Common myeloid progenitor, CD34-positive (primary cell): Measurements from ENCODE around the gene TRPV6.

Source experiments
- CTCF ChIA-PET: fragments of 350-600 bp; sonication (Branson Sonifier 250); formaldehyde crosslinking; loops from one replicate; lab custom pipeline; 2021; ENCODE audit warnings: antibody characterized with exemption; lab: Charles Lee
- POLR2A ChIA-PET: fragments of 350-600 bp; sonication (Branson Sonifier 250); formaldehyde crosslinking; loops from one replicate; lab custom pipeline; 2021; ENCODE audit warnings: antibody characterized with exemption; lab: Charles Lee
- DNase-seq, 3 donors: peaks; one replicate each; pipeline versions ENCODE4 v3.0.0 to v3.0.0-alpha.2; 2013
- H3K27ac ChIP-seq, 2 experiments: 1 replicate in 1 of 2; 2 replicates in 1 of 2; pipeline ENCODE4 v1.7.0; 2013; ENCODE audit warnings: inconsistent platforms in 2 of 2, low read length in 2 of 2, mild to moderate bottlenecking in 2 of 2, low read depth in 1 of 2, moderate library complexity in 1 of 2; ENCODE audit not compliant: severe bottlenecking in 2 of 2, insufficient read depth in 1 of 2, poor library complexity in 1 of 2
- H3K27me3 ChIP-seq, 5 experiments: replicated peaks in 2 of 5; 1 replicate in 3 of 5; 2 replicates in 2 of 5; pipeline versions ENCODE4 v1.6.1 to v1.7.0; 2013; ENCODE audit warnings: low read length in 4 of 5, mild to moderate bottlenecking in 2 of 5, moderate library complexity in 2 of 5, inconsistent platforms in 1 of 5; ENCODE audit not compliant: insufficient read depth in 5 of 5, control insufficient read depth in 4 of 5
- H3K36me3 ChIP-seq, 4 experiments: 1 replicate in 2 of 4; 2 replicates in 2 of 4; pipeline versions ENCODE4 v1.6.1 to v1.7.0; 2013; ENCODE audit warnings: low read length in 3 of 4, control low read depth in 1 of 4, mild to moderate bottlenecking in 1 of 4; ENCODE audit not compliant: control insufficient read depth in 4 of 4, insufficient read depth in 4 of 4
- H3K4me1 ChIP-seq, 4 experiments: 1 replicate in 3 of 4; 2 replicates in 1 of 4; pipeline versions ENCODE4 v1.6.1 to v1.7.1; 2013; ENCODE audit warnings: low read length in 3 of 4, mild to moderate bottlenecking in 3 of 4, control low read depth in 1 of 4, inconsistent platforms in 1 of 4, moderate library complexity in 1 of 4; ENCODE audit not compliant: control insufficient read depth in 4 of 4, insufficient read depth in 4 of 4; ENCODE audit errors: control extremely low read depth in 1 of 4
- H3K4me3 ChIP-seq, 7 experiments: 1 replicate in 4 of 7; 2 replicates in 3 of 7; pipeline versions ENCODE4 v1.5.1 to v1.7.0; 2013; ENCODE audit warnings: mild to moderate bottlenecking in 7 of 7, low read length in 6 of 7, moderate library complexity in 6 of 7, inconsistent platforms in 2 of 7, low read depth in 2 of 7, control low read depth in 1 of 7; ENCODE audit not compliant: insufficient read depth in 4 of 7, control insufficient read depth in 1 of 7; ENCODE audit errors: extremely low read depth in 1 of 7
- H3K9me3 ChIP-seq, 5 experiments: 1 replicate in 4 of 5; 2 replicates in 1 of 5; pipeline versions ENCODE4 v1.6.1 to v1.7.1; 2013; ENCODE audit warnings: low read length in 4 of 5, mild to moderate bottlenecking in 2 of 5, inconsistent platforms in 1 of 5, low read depth in 1 of 5, moderate library complexity in 1 of 5; ENCODE audit not compliant: control insufficient read depth in 4 of 5, insufficient read depth in 2 of 5; ENCODE audit errors: control extremely low read depth in 1 of 5
- WGBS: methylation state at CpG from one replicate; pipeline ENCODE4 v1.1.5; 2013; ENCODE audit not compliant: insufficient coverage; 5-methylcytosine and 5-hydroxymethylcytosine counted together

TRPV6 gene

DNA sequence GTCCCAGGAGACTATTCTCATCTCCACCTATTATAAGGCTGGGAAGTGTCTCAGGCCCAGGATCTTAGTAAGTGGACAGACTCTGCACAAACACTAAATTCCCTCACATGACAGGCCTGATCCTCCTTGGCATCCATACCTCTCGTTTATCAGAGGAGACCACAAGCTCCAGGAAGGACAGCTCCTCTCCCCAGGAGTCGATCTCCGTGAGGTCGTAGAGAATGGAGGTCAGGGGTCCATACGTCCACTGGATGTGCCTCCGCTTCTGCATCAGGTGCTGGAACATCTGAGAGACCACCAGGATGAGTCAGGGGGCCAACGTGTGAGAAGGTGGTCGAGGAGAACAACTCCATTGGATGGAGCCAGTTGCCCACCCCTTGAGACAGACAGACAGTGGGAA lies 42.4 kb upstream of the TRPV6 start:
- Histone ChIP-seq H3K36me3 (no peaks in the 10 kb centered on the region), H3K27ac (no peak overlapping the region), H3K4me1 (peaks cover 0 to 8% (median 4%) of the 10 kb centered on the region in 4 experiments), H3K4me3 (no peak overlapping the region), H3K27me3 (no peaks in the 10 kb centered on the region), H3K9me3 (peaks cover 0 to 2% (median 0%) of the 10 kb centered on the region in 5 experiments)
- CTCF ChIA-PET = interaction anchor here (1.7 kb wide), 1 partner anchor 34 kb away, joined by 5 read pairs; no protein-coding TSS in a partner anchor
- WGBS = 80% methylated on average over 6 of the region's 8 CpGs
- DNase-seq = no peak
- POLR2A ChIA-PET = no interaction called here

GRCh38 chr7:142927085-142927745 lies 41.7 kb upstream of the TRPV6 start:
- peaks cover 0 to 2% (median 0%) of the 10 kb centered on the region in 5 experiments for H3K9me3 ChIP-seq
- peaks cover 0 to 8% (median 4%) of the 10 kb centered on the region in 4 experiments for H3K4me1 ChIP-seq
- peaks cover 0 to 2% (median 0%) of the 10 kb centered on the region in 5 experiments for H3K27me3 ChIP-seq
- no peaks in the 10 kb centered on the region for H3K36me3 ChIP-seq
- CTCF ChIA-PET = interaction anchor here (1.7 kb wide), 1 partner anchor 33 kb away, joined by 5 read pairs; no protein-coding TSS in a partner anchor
- no peak overlapping the region for H3K4me3 ChIP-seq
- H3K27ac ChIP-seq = no peak overlapping the region
- 41% methylated on average over 3 of the region's 7 CpGs for WGBS
- DNase-seq = peak in 2 of 3 donors; percentile 36 to 51
- POLR2A ChIA-PET = no interaction called here

- no peaks in the 10 kb centered on the region for H3K36me3 ChIP-seq
- no peak for DNase-seq
- peaks cover 0 to 2% (median 0%) of the 10 kb centered on the region in 5 experiments for H3K27me3 ChIP-seq
- no peak overlapping the region for H3K27ac ChIP-seq
- peaks cover 0 to 2% (median 0%) of the 10 kb centered on the region in 5 experiments for H3K9me3 ChIP-seq
- CTCF ChIA-PET = interaction anchor here (0.9 kb wide), 1 partner anchor 10 kb away, joined by 3 read pairs; no protein-coding TSS in a partner anchor
- peaks cover 0 to 8% (median 4%) of the 10 kb centered on the region in 4 experiments for H3K4me1 ChIP-seq
- POLR2A ChIA-PET = no interaction called here
- WGBS = 96% methylated on average over 11 of the region's 12 CpGs
- H3K4me3 ChIP-seq = no peak overlapping the region
Observed at GRCh38 chr7:142925413-142925812, 39.9 kb upstream of the TRPV6 start.

- Histone ChIP-seq H3K27me3 (peaks cover 0 to 2% (median 0%) of the 10 kb centered on the region in 5 experiments), H3K4me1 (peaks cover 0 to 8% (median 4%) of the 10 kb centered on the region in 4 experiments), H3K9me3 (peaks cover 0 to 2% (median 0%) of the 10 kb centered on the region in 5 experiments), H3K27ac (no peak overlapping the region), H3K4me3 (no peak overlapping the region), H3K36me3 (no peaks in the 10 kb centered on the region)
- ChIA-PET POLR2A (no interaction called here), CTCF (no interaction called here)
- no peak for DNase-seq
- WGBS = 100% methylated on average over 1 of the region's 2 CpGs
Observed at GRCh38 chr7:142923391-142923790, 37.8 kb upstream of the TRPV6 start.

DNA sequence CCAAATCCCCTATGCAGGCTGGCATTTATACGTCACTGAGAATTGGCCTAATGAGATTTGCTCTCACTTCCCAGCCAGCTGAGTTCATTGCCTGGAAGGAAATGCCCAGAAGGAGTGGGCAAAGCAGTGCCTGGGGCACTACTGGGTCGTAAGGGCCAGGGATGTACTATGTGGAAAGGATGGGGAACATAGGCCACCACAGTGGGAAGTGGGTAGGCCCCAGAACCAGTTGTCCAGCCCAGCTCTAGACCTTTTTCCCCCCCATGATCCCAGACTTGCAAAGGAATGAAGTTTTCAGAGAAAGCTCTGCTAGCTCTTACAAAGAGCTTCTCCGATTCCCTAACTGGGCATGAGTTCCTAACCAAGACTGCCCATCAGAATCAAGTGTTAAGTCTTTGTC lies 34.1 kb upstream of the TRPV6 start:
- no peaks in the 10 kb centered on the region for H3K9me3 ChIP-seq
- 97% methylated on average over 3 of the region's 3 CpGs for WGBS
- no peak for DNase-seq
- H3K4me1 ChIP-seq = no peaks in the 10 kb centered on the region
- CTCF ChIA-PET = interaction anchor here (1.7 kb wide), 1 partner anchor 9 kb away, joined by 4 read pairs; no protein-coding TSS in a partner anchor
- no peak overlapping the region for H3K27ac ChIP-seq
- no peak overlapping the region for H3K4me3 ChIP-seq
- POLR2A ChIA-PET = no interaction called here
- H3K27me3 ChIP-seq = peaks cover 0 to 2% (median 0%) of the 10 kb centered on the region in 5 experiments
- no peaks in the 10 kb centered on the region for H3K36me3 ChIP-seq

- Histone ChIP-seq H3K27me3 (peaks cover 0 to 2% (median 0%) of the 10 kb centered on the region in 5 experiments), H3K9me3 (no peaks in the 10 kb centered on the region), H3K4me3 (no peak overlapping the region), H3K27ac (no peak overlapping the region), H3K4me1 (peaks cover 0 to 2% (median 0%) of the 10 kb centered on the region in 4 experiments), H3K36me3 (no peaks in the 10 kb centered on the region)
- POLR2A ChIA-PET = no interaction called here
- DNase-seq = no peak
- 100% methylated on average over 2 of the region's 2 CpGs for WGBS
- CTCF ChIA-PET = interaction anchor here (0.7 to 1.7 kb wide), 2 partner anchors 9 to 10 kb away, joined by 4 read pairs; no protein-coding TSS in a partner anchor
Observed at GRCh38 chr7:142918901-142919300, 33.4 kb upstream of the TRPV6 start.

DNA sequence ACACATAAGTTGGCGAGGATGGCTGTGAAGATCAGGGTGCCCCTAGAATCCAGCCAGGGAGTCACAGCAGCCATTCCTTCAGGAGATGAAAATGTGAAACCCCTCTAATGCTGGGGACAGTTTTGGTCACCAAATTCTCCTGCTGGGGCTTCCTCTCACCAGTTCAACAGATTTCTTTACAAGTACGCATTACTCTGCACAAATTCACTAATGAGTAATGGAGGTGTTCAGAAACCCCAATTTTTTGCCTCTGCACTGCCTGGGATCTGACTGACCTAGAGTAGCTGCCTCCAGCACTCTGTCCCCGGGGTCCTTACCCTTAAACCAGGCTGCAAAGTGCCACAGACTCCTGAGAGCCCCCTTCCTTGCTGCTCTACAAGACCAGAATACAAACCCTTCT lies 31.9 kb upstream of the TRPV6 start:
- POLR2A ChIA-PET = no interaction called here
- WGBS = 100% methylated on average over 3 of the region's 3 CpGs
- Histone ChIP-seq H3K4me3 (no peak overlapping the region), H3K4me1 (peaks cover 0 to 2% (median 0%) of the 10 kb centered on the region in 4 experiments), H3K27me3 (no peaks in the 10 kb centered on the region), H3K9me3 (no peaks in the 10 kb centered on the region), H3K36me3 (no peaks in the 10 kb centered on the region), H3K27ac (no peak overlapping the region)
- no peak for DNase-seq
- CTCF ChIA-PET = no interaction called here
